Endothelial cell of umbilical vein (primary cell): Measurements from ENCODE around the gene RER1. TPM values are rescaled to one million over a fixed set of nuclear protein-coding genes. Genes with fewer than 3 reads are reported as not detected.

Experiments used
- BruUV-seq: library from RNA; stranded (reverse); fragments of 400-500 nt; replicated peaks from 2 replicates; lab custom pipeline; 2021; lab: Mats Ljungman, UMichigan
- CTCF ChIA-PET: fragments of 300-600, 350-600 bp; sonication (Branson Sonifier 250); formaldehyde crosslinking; loops from one replicate; lab custom pipeline; 2021; ENCODE audit warnings: antibody characterized with exemption, inconsistent platforms; lab: Charles Lee
- POLR2A ChIA-PET: fragments of 300-600, 350-600 bp; sonication (Branson Sonifier 250); formaldehyde crosslinking; loops from one replicate; lab custom pipeline; 2021; ENCODE audit warnings: antibody characterized with exemption, inconsistent platforms; lab: Charles Lee
- DNase-seq: peaks from one replicate; pipeline ENCODE4 v3.0.0-alpha.2; 2011; ENCODE audit warnings: low read depth, low spot score
- FAIRE-seq: peaks from 2 replicates; lab custom pipeline; 2011; peaks lifted over from hg19 to GRCh38; lab: Jason Lieb, UNC
- H2AFZ ChIP-seq: 2 replicates; pipeline ENCODE4 v1.6.0; 2012; ENCODE audit warnings: low read depth, low read length, control low read depth, inconsistent platforms
- H3K27ac ChIP-seq: 2 replicates; pipeline ENCODE4 v1.5.1; 2011; ENCODE audit warnings: low read depth, mild to moderate bottlenecking, control low read depth, low read length, moderate library complexity; ENCODE audit not compliant: insufficient read depth
- H3K27me3 ChIP-seq, 2 experiments: 2 replicates each; pipeline versions ENCODE4 v1.6.0 to v1.6.1; 2011; ENCODE audit warnings: low read length in 2 of 2, mixed read lengths in 1 of 2; ENCODE audit not compliant: control insufficient read depth in 2 of 2, insufficient read depth in 2 of 2
- H3K36me3 ChIP-seq, 2 experiments: 2 replicates in 1 of 2; 3 replicates in 1 of 2; pipeline ENCODE4 v1.5.1; 2011; ENCODE audit warnings: low read length in 2 of 2, mild to moderate bottlenecking in 1 of 2, moderate library complexity in 1 of 2; ENCODE audit not compliant: control insufficient read depth in 2 of 2, insufficient read depth in 2 of 2; ENCODE audit errors: extremely low read depth in 1 of 2
- H3K4me1 ChIP-seq: 3 replicates; pipeline ENCODE4 v1.5.1; 2011; ENCODE audit warnings: mild to moderate bottlenecking, low read length; ENCODE audit not compliant: control insufficient read depth, insufficient read depth; ENCODE audit errors: extremely low read depth
- H3K4me2 ChIP-seq: 2 replicates; pipeline ENCODE4 v1.6.1; 2011; ENCODE audit warnings: low read length, control low read depth, mixed read lengths; ENCODE audit not compliant: insufficient read depth
- H3K4me3 ChIP-seq, 3 experiments: fragments of 200-600 bp in 1 of 3; sonication (generic), shearing (Covaris generic) in 1 of 3; replicated peaks in 1 of 3; 2 replicates each; pipeline ENCODE4 v1.5.1; 2011 to 2016; ENCODE audit warnings: control low read depth in 3 of 3, low read length in 3 of 3, mild to moderate bottlenecking in 2 of 3, inconsistent platforms in 1 of 3, low read depth in 1 of 3, moderate library complexity in 1 of 3; ENCODE audit not compliant: insufficient read depth in 1 of 3
- H3K79me2 ChIP-seq: 2 replicates; pipeline ENCODE4 v1.6.0; 2012; ENCODE audit warnings: low read length, inconsistent platforms; ENCODE audit not compliant: control insufficient read depth, insufficient read depth
- H3K9ac ChIP-seq: replicated peaks from 2 replicates; pipeline ENCODE3; 2011; ENCODE audit warnings: low read length, control low read depth; ENCODE audit not compliant: insufficient read depth; ENCODE audit errors: extremely low read depth
- H3K9me1 ChIP-seq: replicated peaks from 3 replicates; pipeline ENCODE4 v1.6.0; 2011; ENCODE audit warnings: mild to moderate bottlenecking, low read length; ENCODE audit not compliant: control insufficient read depth, insufficient read depth; ENCODE audit errors: extremely low read depth
- H3K9me3 ChIP-seq: replicated peaks from 2 replicates; pipeline ENCODE4 v1.5.1; 2012; ENCODE audit warnings: low read length, inconsistent platforms; ENCODE audit not compliant: control insufficient read depth, insufficient read depth
- H4K20me1 ChIP-seq: replicated peaks from 2 replicates; pipeline ENCODE3; 2011; ENCODE audit warnings: mild to moderate bottlenecking, low read length; ENCODE audit not compliant: control insufficient read depth, insufficient read depth; ENCODE audit errors: extremely low read depth
- CTCF ChIP-seq, 2 donors: IDR thresholded peaks; 1 replicate in 1 of 2; 2 replicates in 1 of 2; pipeline ENCODE4 v1.5.1; 2011; ENCODE audit warnings: low read length in 2 of 2, mild to moderate bottlenecking in 2 of 2, moderate library complexity in 2 of 2, control low read depth in 1 of 2, inconsistent platforms in 1 of 2, low read depth in 1 of 2; ENCODE audit not compliant: insufficient read depth in 1 of 2; ENCODE audit errors: extremely low read depth in 1 of 2
- EZH2 ChIP-seq: IDR thresholded peaks from 2 replicates; pipeline ENCODE4 v1.6.1; 2012; ENCODE audit warnings: borderline replicate concordance, low read depth, mild to moderate bottlenecking, moderate library complexity, low read length, inconsistent platforms; ENCODE audit not compliant: severe bottlenecking
- MAX ChIP-seq: IDR thresholded peaks from 2 replicates; pipeline ENCODE4 v1.6.1; 2011; ENCODE audit not compliant: insufficient read depth, insufficient read length
- MYC ChIP-seq: IDR thresholded peaks from one replicate; pipeline ENCODE4 v1.6.1; 2011; ENCODE audit warnings: mild to moderate bottlenecking, low read depth, low read length
- POLR2A ChIP-seq: IDR thresholded peaks from 2 replicates; pipeline ENCODE4 v1.6.1; 2012; ENCODE audit warnings: low read depth, mild to moderate bottlenecking, control low read depth, low read length
- dilution Hi-C: fragments of 300-500 bp; cut with MboI; formaldehyde crosslinking; loops from one replicate; pipeline ENCODE4 v1.15.0; 2019; ENCODE audit warnings: low sequenced_read_pairs; ENCODE audit not compliant: extremely low pct_ligation_motif_present
- intact Hi-C: fragments of 100-400 bp; cut with micrococcal nuclease; formaldehyde crosslinking; loops from one replicate; pipeline ENCODE4 v1.10.0; 2022
- polyA plus RNA-seq, 4 experiments: library from polyadenylated mRNA; depleted of rRNA in 3 of 4; stranded (reverse) in 3 of 4; unstranded in 1 of 4; fragments of >200 nt; gene quantifications; 2 replicates each; pipeline versions ENCODE4 v1.2.1 to v1.2.3, GENCODE V29; 2011 to 2012; ENCODE audit warnings: missing spikeins in 1 of 4
- total RNA-seq: library from RNA; stranded (reverse); gene quantifications from 2 replicates; pipeline ENCODE4 v1.2.3, GENCODE V29; 2021

The RER1 gene
- total and polyA plus RNA-seq, 2 donors (not counting 3 experiments of a cell fraction or from before 2014, with no cell fraction given) = 179 to 292 TPM

GRCh38 chr1:2428490-2428889, 36.8 kb downstream of the RER1 start:
- ChIA-PET POLR2A (no interaction called here), CTCF (no interaction called here)
- no peak for FAIRE-seq
- intact Hi-C loops = no loop called here
- no peaks in the 10 kb centered on the region for H3K9me3 ChIP-seq
- no peaks in the 10 kb centered on the region for H4K20me1 ChIP-seq
- H3K9ac ChIP-seq = no peak overlapping the region
- H3K27me3 ChIP-seq = no peaks in the 10 kb centered on the region
- no peak for DNase-seq
- TF ChIP-seq MAX = no peak
- TF ChIP-seq MYC = no peak
- no peak for TF ChIP-seq EZH2
- TF ChIP-seq CTCF (IDR thresholded peaks at IDR 0.05; ENCODE audit: extremely low read depth in 1 of 2, insufficient read depth in 1 of 2, low read depth in 1 of 2, low read length in 2 of 2) = no peak
- TF ChIP-seq POLR2A = no peak
- H3K9me1 ChIP-seq = no peaks in the 10 kb centered on the region
- no peaks in the 10 kb centered on the region for H3K36me3 ChIP-seq
- no peak overlapping the region for H3K27ac ChIP-seq
- H3K4me1 ChIP-seq = no peaks in the 10 kb centered on the region
- no peak overlapping the region for H3K4me3 ChIP-seq
- dilution Hi-C loops = no loop called here
- no TSS peak for BruUV-seq
- no peak overlapping the region for H3K4me2 ChIP-seq
- H3K79me2 ChIP-seq = no peaks in the 10 kb centered on the region
- H2AFZ ChIP-seq = no peak overlapping the region
